ENCODE data around the gene UQCR11.
A peak's percentile ranks its signal among the peaks of the same experiment; 100 is the strongest.
"Not testable (repeated sequence)": the region's sequence is repeated elsewhere in the genome, so short reads cannot be mapped to it uniquely, and the experiment has no call there.

UQCR11 gene

DNA sequence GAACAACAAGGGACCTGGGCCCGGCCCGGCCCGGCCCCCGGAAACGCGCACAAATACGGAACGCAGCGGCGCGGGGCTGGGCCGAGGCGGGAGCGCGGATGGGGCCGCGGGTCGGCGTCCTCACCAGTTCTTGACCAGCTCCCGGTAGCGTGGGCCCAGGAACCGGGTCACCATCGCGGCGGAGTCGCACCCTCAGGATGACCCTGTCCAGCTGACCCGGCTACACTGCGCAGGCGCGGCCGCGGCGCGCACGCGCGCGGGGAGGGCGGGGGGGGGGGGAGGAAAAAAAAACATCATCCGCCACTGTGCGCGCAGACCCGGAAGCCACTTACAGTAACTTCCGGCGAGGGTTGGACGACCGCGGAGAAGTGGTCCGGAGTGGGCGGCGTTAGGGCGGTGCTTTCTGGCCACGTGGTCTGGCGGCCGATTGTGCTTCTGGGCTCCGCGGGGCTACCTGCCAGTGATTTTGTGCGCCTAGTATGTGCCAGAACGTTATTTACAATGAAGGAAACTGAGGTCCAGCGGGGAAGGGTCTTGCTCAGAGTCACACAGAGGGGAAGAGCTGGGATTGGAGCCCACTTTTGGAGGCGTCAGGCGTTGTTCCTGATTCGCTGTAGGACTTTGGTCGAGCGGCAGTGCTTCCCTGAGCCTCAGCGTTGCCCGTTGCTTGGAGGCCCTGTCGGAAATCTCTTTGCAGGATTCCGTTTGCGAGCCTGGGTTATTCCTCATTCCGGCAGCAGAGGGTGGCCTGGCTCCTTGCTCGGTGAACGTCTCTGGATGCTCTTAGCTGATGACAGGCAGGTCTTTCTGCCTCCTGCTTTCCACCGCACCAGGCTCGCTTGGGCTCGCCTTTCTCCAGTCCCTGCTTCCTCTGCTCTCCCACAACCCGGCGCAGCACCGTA lies at the start of gene UQCR11:
UQCR11 (minus strand) TSS at position 227 of the 902 bp plus-strand sequence; CDS start at position 174, 53 bp downstream.
- DNase-seq: peak; percentile 92

- no peak for DNase-seq
Observed at GRCh38 chr19:1654178-1654792, 49.0 kb upstream of the UQCR11 start.

GRCh38 chr19:1653300-1653628 lies 48.0 kb upstream of the UQCR11 start:
- DNase-seq: no peak

GRCh38 chr19:1652471-1653299 lies 47.4 kb upstream of the UQCR11 start, which contains the start of gene TCF3:
TSS of gene TCF3 (minus strand) at chr19:1652615. CDS start at chr19:1650248, 2,367 bp downstream.
- DNase-seq: peak; percentile 98

DNA sequence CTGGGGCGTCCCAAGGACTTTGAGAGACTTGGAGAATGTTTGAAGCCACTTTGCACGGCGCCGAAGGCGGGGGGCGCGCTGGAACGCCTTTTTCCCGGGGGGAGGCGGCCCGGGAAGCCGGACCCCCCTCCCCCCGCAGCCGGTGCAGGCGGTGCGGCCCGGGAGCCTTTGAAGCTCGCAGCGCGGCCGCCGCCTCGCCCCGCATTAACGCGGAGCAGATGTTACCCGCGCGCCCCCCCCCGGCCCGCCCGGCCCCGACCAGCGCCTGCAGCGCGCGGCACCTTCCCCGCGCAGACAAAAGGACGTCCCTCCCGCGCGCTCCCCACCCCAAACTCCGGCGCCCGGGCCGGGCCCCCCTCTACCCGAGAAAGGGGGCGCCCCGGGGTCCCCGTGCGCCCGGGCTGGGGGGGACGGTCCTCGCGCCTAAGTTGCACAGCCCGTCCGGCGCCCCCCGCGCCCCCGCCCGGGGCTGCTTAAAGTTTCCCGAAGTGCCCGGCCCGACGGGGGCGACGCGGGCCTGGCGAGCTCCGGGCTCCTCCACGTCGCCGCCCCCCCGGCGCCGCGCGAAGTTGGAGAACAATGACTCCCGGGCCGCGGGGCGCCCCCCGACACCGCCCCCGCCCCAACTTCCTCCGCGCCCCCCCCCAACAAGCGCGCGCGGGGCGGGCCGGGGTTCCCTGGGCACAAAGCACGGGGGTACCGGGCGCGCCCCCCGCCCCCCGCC lies 46.5 kb upstream of the UQCR11 start:
- peak; percentile 49 for DNase-seq

GRCh38 chr19:1650650-1651567 lies 45.6 kb upstream of the UQCR11 start:
- DNase-seq: peak; percentile 59

DNA sequence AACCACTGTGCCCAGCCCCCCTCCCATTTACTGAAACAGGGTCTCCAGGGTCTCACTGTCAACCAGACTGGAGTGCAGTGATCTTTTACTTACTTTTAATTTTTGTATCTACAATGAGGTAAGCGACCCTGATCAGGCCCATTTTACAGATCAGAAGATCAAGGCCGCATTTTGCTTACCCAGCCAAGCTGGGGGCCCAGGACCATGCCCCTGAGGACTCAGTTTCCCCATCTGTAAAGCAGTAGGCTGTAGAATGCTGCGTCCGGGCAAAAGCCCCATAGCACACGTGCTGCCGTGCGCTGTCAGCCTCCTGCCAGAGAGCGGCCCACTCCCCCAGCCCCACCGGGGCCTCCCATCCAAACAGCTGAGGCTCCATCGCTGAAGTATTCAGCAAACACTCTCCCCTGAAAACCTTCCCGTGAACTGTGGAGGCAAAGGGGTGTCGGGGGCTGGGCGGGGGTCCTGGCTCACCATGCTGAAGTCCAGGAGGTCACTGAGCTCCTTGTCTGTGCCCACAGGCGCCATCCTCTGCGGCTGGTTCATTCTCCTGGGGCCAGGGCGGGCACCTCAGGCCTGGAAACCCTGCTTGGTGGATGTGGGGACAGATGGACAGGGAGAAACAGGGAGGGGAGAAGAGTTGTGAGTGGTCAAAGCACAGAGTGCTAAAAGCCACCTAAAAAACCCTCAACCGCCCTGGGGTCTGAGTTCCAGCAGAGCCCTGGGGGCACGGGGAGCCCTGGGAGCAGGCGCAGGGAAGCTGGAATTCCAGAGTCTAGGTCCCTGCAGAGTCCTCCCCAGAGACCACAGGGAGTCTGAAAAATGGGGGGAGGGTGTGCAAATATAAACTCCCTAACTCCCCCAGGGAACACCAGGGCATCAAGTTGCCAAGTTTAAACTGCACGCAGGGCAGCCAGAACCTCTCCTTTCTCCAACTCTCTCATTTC lies 44.7 kb upstream of the UQCR11 start:
- DNase-seq: no peak

- DNase-seq: no peak
Observed at GRCh38 chr19:1648920-1649541, 43.8 kb upstream of the UQCR11 start.

GRCh38 chr19:1648459-1648849 lies 43.2 kb upstream of the UQCR11 start:
- no peak for DNase-seq

GRCh38 chr19:1647501-1648458 lies 42.5 kb upstream of the UQCR11 start:
- no peak for DNase-seq

DNA sequence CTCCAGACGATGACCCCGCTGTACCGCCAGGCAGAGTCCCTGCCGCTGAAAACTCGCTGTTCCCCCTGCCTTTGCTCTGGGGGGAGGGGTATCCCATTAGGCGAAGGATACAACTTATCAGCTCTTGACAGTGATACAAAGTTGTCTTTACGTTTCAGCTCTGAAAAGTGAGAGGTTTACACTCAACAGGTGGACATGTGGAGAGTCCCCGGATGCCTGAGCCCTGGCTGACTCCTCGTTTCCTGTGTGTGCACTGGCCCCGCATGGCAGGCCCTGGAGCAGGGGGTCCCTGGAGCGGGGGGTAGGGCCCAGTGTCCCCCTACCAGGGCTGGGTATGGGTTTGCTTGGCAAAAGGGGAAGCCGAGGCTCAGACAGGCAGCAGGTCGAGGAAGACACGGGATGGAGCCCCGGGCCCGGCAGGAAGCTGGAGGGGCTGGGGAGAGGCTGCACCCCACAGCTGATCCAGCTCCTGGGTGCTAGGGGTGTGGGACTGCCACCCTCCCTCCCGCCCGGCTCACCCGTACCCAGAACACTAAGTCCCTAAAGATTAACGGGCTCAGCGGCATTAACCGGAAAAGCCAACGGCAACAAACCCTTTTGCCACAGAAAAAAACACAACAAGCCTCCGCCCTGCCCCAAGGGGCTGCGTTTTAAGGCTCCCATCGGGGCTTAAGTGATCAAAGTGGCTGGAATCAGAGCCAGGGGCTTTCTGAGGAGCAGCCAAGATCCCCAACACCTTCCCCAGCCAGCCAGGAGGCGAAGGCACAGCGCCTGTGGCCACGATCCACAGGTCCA lies 41.6 kb upstream of the UQCR11 start:
- DNase-seq: no peak

DNA sequence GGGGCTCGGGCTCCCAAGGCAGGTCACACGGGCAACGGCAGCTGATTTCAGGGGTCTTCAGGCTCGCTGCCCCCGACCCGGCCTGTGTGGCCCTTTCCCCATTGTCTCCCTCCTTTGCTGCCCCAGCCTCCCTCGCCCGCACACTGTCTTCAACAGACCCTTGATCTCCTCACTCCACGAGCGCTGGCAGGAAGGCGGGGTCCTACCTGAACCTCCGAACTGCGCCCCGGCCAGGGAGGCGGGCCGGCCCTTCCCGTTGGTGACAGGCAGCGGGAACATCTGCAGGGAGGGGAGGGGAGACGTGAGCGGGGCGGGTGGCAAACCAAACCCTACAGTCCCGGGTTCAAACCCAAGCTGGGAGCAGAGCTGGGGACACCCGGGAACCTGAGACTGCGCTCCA lies 40.9 kb upstream of the UQCR11 start:
- DNase-seq: no peak

DNA sequence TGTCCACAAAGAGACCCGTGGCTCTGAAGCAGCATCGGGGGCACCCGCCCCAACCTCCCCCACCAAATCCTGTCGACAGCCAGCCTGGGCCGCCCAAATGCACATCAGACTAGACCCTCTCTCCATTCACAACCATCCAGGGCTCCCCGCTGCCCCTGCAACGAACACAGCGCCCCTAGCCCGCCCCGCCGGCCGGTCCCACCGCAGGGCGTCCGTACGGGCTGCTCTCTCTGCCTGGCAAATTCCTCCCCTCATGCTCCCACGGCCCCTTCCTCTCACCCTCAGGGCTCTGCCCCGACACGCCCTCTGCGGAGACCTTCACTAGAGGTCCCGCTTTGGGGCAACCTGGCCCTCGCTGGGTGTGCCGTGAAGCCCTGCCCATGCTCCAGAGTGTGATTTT lies 40.0 kb upstream of the UQCR11 start:
- no peak for DNase-seq

GRCh38 chr19:1644070-1644469 lies 38.8 kb upstream of the UQCR11 start:
- no peak for DNase-seq

DNA sequence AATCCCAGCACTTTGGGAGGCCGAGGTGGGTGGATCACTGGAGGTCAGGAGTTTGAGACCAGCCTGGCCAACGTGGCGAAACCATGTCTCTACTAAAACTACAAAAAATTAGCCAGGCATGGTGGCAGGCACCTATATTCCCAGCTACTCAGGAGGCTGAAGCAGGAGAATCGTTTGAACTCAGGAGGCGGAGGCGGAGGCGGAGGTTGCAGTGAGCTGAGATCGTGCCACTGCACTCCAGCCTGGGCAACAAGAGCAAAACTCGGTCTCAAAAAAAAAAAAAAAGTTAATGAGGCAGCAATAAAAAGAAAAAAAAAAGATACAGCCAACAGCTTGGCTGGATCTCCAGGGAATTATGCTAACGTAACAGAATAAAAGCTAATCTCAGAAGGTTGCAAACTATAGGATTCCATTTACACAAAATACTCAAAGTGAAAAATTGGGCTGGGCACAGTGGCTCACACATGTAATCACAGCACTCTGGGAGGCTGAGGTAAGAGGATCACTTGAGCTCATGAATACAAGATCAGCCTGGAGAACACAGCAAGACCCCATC lies 35.7 kb upstream of the UQCR11 start:
- not testable (repeated sequence) for DNase-seq

DNA sequence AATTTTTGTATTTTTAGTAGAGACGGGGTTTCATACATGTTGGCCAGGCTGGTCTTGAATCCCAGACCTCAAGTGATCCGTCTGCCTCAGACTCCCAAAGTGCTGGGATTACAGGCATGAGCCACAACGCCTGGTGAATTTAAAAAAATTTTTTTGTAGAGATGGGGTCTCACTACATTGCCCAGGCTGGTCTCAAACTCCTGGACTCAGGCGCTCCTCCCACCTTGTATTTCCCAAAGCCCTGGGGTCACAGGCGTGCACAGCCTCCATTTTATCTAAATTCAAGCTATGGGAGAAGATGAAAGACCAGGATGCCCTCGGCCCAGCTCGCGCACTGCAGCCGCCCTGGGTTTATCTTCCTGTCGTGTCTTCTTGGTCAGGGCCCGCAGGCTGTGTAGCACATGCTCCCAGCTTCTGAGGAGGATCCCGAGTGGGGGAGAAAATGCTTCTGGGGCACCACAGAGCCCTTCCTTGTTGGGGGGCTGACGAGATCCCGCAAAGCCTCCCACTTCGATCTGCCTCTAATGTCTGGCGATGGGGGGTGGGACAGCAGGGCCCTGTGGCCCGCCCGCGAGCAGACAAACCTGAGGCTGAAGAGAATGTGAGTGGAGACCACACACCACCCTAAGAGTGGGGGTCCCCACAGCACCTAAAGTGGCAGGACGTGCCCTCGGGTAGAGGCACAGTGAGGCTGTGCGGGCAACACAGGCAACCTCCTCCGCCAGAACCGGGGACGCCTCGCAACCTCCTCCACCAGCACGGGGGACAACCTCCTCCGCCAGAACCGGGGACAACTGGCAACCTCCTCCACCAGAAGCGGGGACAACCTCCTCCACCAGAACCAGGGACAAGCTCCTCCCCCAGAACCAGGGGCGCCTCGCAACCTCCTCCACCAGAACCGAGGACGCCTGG lies 31.3 kb upstream of the UQCR11 start:
- DNase-seq: no peak

GRCh38 chr19:1634938-1635243 lies 29.6 kb upstream of the UQCR11 start:
- DNase-seq: no peak

Measured in stimulated activated CD4-positive, alpha-beta T cell treated with anti-CD3 and anti-CD28 coated beads, Interleukin-12 subunit alpha, Interleukin-12 subunit beta, amount 100 ng/mL, for 4 hours (primary cell).